Activated CD8-positive, alpha-beta memory T cell treated with anti-CD3 and anti-CD28 coated beads, Interleukin-2, amount 10 ng/mL, durations not matched to agents 7 days and 5 days (primary cell): ENCODE measurements around the gene MYOM1. TPM values are rescaled to one million over a fixed set of nuclear protein-coding genes. Genes with fewer than 3 reads are reported as not detected.

ENCODE experiments used
- ATAC-seq: fragments of 150-1000 bp; cut with Tn5 transposase; one replicate; pipeline ENCODE4 v1.10.0; 2021; ENCODE audit warnings: moderate library complexity
- CTCF ChIA-PET: fragments of 350-600 bp; sonication (Branson Sonifier 250); formaldehyde crosslinking; loops from one replicate; lab custom pipeline; 2021; ENCODE audit warnings: antibody characterized with exemption; lab: Charles Lee
- DNase-seq: peaks from one replicate; pipeline ENCODE4 v3.0.0-alpha.2; 2020
- H3K27ac Mint-ChIP-seq: one replicate; pipeline ENCODE4 v1.8.0; 2021; ENCODE audit warnings: mild to moderate bottlenecking, mixed read lengths
- H3K27me3 Mint-ChIP-seq: one replicate; pipeline ENCODE4 v1.8.0; 2021; ENCODE audit warnings: mixed read lengths
- H3K36me3 Mint-ChIP-seq: one replicate; pipeline ENCODE4 v1.8.0; 2021; ENCODE audit warnings: mild to moderate bottlenecking, mixed read lengths
- H3K4me1 Mint-ChIP-seq: one replicate; pipeline ENCODE4 v1.8.0; 2021; ENCODE audit warnings: mixed read lengths
- H3K4me3 Mint-ChIP-seq: one replicate; pipeline ENCODE4 v1.8.0; 2021; ENCODE audit warnings: mild to moderate bottlenecking, moderate library complexity, mixed read lengths
- H3K9me3 Mint-ChIP-seq: one replicate; pipeline ENCODE4 v1.8.0; 2022; ENCODE audit warnings: low read depth, mixed read lengths
- total RNA-seq, 2 experiments: library from RNA; stranded (reverse); gene quantifications; one replicate each; pipeline ENCODE4 v1.2.3, GENCODE V29; 2021

The MYOM1 gene
- total RNA-seq, 2 experiments from 2014 or later, result 1.6 to 3.8 TPM

DNA sequence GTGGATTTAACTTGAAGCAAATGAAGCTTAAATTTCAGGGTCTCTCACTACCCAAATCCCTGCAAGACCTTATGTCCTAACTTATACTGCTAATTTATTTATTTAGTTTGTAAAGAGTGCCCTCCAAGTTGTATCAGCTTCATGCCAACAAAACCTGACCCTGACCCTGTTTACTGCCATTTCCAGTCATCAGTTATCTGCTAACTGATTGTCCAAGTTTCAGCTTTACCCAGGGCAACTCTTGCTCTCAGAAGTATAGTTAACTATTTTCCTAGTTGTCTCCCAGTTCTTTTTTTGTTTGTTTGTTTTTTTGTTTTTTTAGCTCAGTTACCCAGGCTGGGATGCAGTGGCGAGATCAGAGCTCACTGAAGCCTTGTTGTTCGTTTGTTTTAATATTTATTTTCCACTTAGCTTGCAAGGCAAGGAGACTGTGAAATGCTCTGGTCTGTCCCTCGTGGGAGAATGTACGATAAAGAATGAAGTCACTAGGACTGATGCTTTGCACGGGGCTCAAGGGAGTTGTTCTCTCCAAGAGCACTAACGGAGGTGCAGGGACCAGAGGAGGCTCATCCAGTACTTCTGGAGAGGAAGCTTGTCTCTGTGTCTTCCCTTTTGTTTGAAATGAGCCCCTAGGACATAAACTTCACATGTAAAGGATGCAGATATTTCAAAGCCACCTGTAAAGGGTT is 35.3 kb downstream of the MYOM1 start:
- ATAC-seq (no peak), DNase-seq (no peak)
- peaks cover 2% of the 10 kb centered on the region for H3K4me1 Mint-ChIP-seq
- H3K9me3 Mint-ChIP-seq, result no peaks in the 10 kb centered on the region
- CTCF ChIA-PET, result interaction anchor here (1.1 kb wide), 1 partner anchor 55 kb away, joined by 3 read pairs; no protein-coding TSS in a partner anchor
- no peaks in the 10 kb centered on the region for H3K27me3 Mint-ChIP-seq
- no peaks in the 10 kb centered on the region for H3K36me3 Mint-ChIP-seq
- H3K27ac Mint-ChIP-seq, result no peak overlapping the region
- H3K4me3 Mint-ChIP-seq, result no peak overlapping the region

GRCh38 chr18:3183103-3183717 is 36.6 kb downstream of the MYOM1 start:
- no peak for DNase-seq
- ATAC-seq, result no peak
- no peaks in the 10 kb centered on the region for H3K9me3 Mint-ChIP-seq
- no peaks in the 10 kb centered on the region for H3K27me3 Mint-ChIP-seq
- CTCF ChIA-PET, result no interaction called here
- no peaks in the 10 kb centered on the region for H3K36me3 Mint-ChIP-seq
- H3K27ac Mint-ChIP-seq, result no peak overlapping the region
- no peak overlapping the region for H3K4me3 Mint-ChIP-seq
- peaks cover 2% of the 10 kb centered on the region for H3K4me1 Mint-ChIP-seq

DNA sequence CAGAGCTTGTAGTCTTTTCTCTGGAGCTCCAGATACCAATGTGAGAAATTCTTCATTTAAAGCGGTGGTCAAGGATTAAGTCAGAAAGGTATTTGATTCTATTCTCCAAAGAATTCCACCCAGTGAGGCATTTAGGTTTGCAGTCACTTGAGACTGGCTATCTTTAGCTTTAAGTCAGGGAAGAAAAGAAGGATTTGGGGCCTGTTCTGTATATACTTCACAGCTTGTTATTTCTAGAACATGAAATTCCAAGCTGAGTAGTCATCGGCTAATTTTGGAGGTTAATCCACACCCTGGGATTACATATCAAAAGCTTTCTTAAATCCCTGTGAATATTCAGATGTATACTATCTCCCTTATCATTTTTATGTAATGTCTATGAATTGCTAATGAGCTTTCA is 39.4 kb downstream of the MYOM1 start:
- DNase-seq, result no peak
- Mint-ChIP-seq H3K9me3 (no peaks in the 10 kb centered on the region), H3K27me3 (no peaks in the 10 kb centered on the region), H3K4me1 (no peaks in the 10 kb centered on the region), H3K4me3 (no peak overlapping the region), H3K36me3 (no peaks in the 10 kb centered on the region), H3K27ac (no peak overlapping the region)
- ATAC-seq, result no peak
- CTCF ChIA-PET, result interaction anchor here (0.8 to 1.3 kb wide), 4 partner anchors 15 to 195 kb away, joined by 3 to 4 read pairs (median 3); no protein-coding TSS in a partner anchor

- Mint-ChIP-seq H3K4me3 (no peak overlapping the region), H3K36me3 (no peaks in the 10 kb centered on the region), H3K27me3 (no peaks in the 10 kb centered on the region), H3K4me1 (peaks cover 6% of the 10 kb centered on the region), H3K27ac (no peak overlapping the region), H3K9me3 (no peaks in the 10 kb centered on the region)
- CTCF ChIA-PET, result interaction anchor here (1.3 kb wide), 1 partner anchor 14 kb away, joined by 4 read pairs; no protein-coding TSS in a partner anchor
- ATAC-seq, result no peak
- no peak for DNase-seq
Observed at GRCh38 chr18:3179430-3180089, 40.2 kb downstream of the MYOM1 start.

GRCh38 chr18:3177902-3178687 is 41.7 kb downstream of the MYOM1 start:
- CTCF ChIA-PET, result interaction anchor here (1.2 kb wide), 1 partner anchor 27 kb away, joined by 3 read pairs; no protein-coding TSS in a partner anchor
- Mint-ChIP-seq H3K4me1 (peaks cover 9% of the 10 kb centered on the region), H3K4me3 (no peak overlapping the region)

DNA sequence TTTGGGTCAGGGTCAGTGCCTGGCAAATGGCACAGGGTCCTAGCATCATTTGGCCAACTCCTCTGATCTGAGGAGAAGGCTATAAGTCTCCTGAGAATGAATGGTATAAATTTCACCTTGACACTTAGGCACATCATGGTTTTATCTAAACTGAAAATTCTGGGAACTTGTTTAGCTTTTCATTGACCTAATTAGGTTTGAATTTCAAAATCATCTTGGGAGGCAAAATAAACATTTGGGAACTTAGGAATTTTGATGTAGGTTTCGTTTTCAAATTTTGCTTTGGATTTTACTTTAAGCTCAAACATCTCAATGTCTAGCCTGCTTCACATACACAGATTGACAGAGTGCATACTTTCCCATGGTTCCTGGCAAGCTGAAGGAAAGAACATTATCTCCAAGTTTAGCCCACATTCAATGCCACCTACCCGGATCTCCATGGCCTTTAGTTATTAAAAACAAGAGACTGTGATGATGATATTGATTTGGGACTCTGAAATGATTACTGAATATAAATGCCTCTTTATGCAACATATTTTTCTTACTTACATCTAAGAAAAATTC is 44.5 kb downstream of the MYOM1 start:
- H3K36me3 Mint-ChIP-seq, result no peaks in the 10 kb centered on the region
- H3K27ac Mint-ChIP-seq, result no peak overlapping the region
- ATAC-seq (no peak), DNase-seq (no peak)
- H3K4me3 Mint-ChIP-seq, result no peak overlapping the region
- H3K4me1 Mint-ChIP-seq, result peaks cover 9% of the 10 kb centered on the region
- CTCF ChIA-PET, result interaction anchor here (0.6 to 1.8 kb wide), 3 partner anchors 19 to 71 kb away, joined by 3 to 6 read pairs (median 3); no protein-coding TSS in a partner anchor
- no peaks in the 10 kb centered on the region for H3K27me3 Mint-ChIP-seq
- no peaks in the 10 kb centered on the region for H3K9me3 Mint-ChIP-seq

More at GRCh38 chr18:3177902-3178687, 41.7 kb downstream of the MYOM1 start:
- H3K27me3 Mint-ChIP-seq, result no peaks in the 10 kb centered on the region
- no peaks in the 10 kb centered on the region for H3K36me3 Mint-ChIP-seq
- DNase-seq, result no peak
- no peak for ATAC-seq
- no peaks in the 10 kb centered on the region for H3K9me3 Mint-ChIP-seq
- no peak overlapping the region for H3K27ac Mint-ChIP-seq

DNA sequence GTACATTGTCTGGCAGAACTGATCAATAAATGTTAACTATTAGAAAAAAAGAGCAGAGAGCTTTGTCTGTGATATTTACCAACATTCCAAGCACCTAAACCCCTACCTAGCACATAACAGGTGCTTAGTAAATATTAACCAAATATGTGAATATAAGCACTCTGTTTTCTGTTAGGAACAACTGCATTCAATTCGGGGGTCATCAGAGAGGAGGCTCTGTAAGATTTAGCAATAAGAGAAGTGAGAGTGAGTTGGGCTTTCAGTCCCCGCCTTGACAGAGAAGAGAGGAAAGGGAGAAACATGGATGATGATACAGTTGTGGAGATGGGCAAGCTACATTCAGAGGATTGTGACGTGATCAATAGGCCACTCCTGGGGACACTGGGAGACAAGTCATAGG is 47.7 kb downstream of the MYOM1 start:
- DNase-seq, result no peak
- H3K4me3 Mint-ChIP-seq, result no peak overlapping the region
- no peaks in the 10 kb centered on the region for H3K9me3 Mint-ChIP-seq
- H3K27ac Mint-ChIP-seq, result no peak overlapping the region
- no peaks in the 10 kb centered on the region for H3K27me3 Mint-ChIP-seq
- H3K4me1 Mint-ChIP-seq, result peaks cover 9% of the 10 kb centered on the region
- no peaks in the 10 kb centered on the region for H3K36me3 Mint-ChIP-seq
- CTCF ChIA-PET, result no interaction called here
- ATAC-seq, result no peak

DNA sequence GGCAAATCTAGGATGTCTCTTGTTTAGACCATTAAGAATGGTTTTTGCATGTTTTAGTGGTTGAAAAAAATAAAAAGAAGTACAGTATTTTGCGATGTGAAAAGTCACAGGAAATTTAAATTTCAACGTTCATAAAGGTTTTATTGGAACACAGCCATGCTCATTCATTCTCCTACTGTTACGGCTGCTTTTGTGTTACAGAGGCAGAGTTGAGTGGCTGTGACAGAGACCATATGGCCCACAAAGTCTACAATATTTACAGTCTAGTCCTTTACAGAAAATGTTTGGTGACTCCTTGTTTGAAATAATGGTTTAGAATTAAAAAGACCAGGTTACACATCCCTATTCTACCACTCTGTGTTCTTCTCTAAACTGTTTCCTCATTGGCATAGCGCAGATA is 48.1 kb downstream of the MYOM1 start:
- no peak for ATAC-seq
- no peak overlapping the region for H3K4me3 Mint-ChIP-seq
- no peak overlapping the region for H3K27ac Mint-ChIP-seq
- CTCF ChIA-PET, result no interaction called here
- peaks cover 9% of the 10 kb centered on the region for H3K4me1 Mint-ChIP-seq
- no peaks in the 10 kb centered on the region for H3K36me3 Mint-ChIP-seq
- H3K9me3 Mint-ChIP-seq, result no peaks in the 10 kb centered on the region
- no peak for DNase-seq
- no peaks in the 10 kb centered on the region for H3K27me3 Mint-ChIP-seq

GRCh38 chr18:3170441-3171161 is 49.2 kb downstream of the MYOM1 start:
- no peak for ATAC-seq

DNA sequence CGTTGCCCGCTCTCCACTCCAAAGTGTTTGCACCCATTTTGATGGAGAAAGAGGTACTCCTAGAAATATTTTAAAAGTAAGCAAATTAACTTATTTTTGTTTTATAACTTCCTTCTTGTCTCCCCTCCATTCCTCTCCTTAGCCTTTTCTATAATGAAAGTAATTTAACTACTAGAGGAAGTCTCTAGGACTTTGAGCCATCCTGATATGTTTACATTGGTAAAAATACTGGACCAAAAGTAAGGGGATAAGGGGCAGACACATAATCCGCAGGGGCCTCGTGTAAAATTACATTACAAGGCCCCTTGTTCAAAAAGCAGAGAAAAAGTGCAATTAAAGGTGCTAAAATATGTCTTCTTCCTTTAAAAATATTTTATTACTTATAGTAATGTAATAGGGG is 55.4 kb downstream of the MYOM1 start:
- Mint-ChIP-seq H3K27me3 (no peaks in the 10 kb centered on the region), H3K9me3 (no peaks in the 10 kb centered on the region), H3K36me3 (no peaks in the 10 kb centered on the region), H3K4me3 (no peak overlapping the region), H3K27ac (no peak overlapping the region), H3K4me1 (no peaks in the 10 kb centered on the region)
- no peak for DNase-seq
- ATAC-seq, result no peak
- CTCF ChIA-PET, result no interaction called here

More at GRCh38 chr18:3170441-3171161, 49.2 kb downstream of the MYOM1 start:
- CTCF ChIA-PET, result no interaction called here
- H3K9me3 Mint-ChIP-seq, result no peaks in the 10 kb centered on the region
- no peak overlapping the region for H3K4me3 Mint-ChIP-seq
- H3K36me3 Mint-ChIP-seq, result no peaks in the 10 kb centered on the region
- no peaks in the 10 kb centered on the region for H3K27me3 Mint-ChIP-seq
- peaks cover 9% of the 10 kb centered on the region for H3K4me1 Mint-ChIP-seq
- H3K27ac Mint-ChIP-seq, result no peak overlapping the region
- no peak for DNase-seq

DNA sequence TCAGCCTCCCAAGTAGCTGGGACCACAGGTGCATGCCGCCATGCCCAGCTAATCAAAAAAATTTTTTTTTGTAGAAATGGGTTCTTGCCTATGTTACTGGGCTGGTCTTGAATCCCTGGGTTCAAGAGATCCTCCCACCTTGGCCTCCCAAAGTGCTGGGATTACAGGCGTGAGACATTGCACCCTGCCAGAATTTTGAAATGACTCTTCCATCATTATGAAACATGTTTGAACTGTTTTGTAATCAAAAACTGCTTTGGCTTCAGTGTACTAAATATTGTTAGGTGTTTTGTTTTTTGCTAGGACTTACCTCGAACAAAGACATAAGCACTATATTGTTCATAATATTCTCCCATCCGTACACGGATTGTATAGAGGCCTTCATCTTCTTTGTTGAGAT is 55.8 kb downstream of the MYOM1 start:
- H3K36me3 Mint-ChIP-seq, result no peaks in the 10 kb centered on the region
- H3K27ac Mint-ChIP-seq, result no peak overlapping the region
- no peaks in the 10 kb centered on the region for H3K9me3 Mint-ChIP-seq
- DNase-seq (no peak), ATAC-seq (no peak)
- H3K27me3 Mint-ChIP-seq, result no peaks in the 10 kb centered on the region
- no peaks in the 10 kb centered on the region for H3K4me1 Mint-ChIP-seq
- H3K4me3 Mint-ChIP-seq, result no peak overlapping the region
- CTCF ChIA-PET, result interaction anchor here (1.2 kb wide), 1 partner anchor 12 kb away, joined by 3 read pairs; no protein-coding TSS in a partner anchor

DNA sequence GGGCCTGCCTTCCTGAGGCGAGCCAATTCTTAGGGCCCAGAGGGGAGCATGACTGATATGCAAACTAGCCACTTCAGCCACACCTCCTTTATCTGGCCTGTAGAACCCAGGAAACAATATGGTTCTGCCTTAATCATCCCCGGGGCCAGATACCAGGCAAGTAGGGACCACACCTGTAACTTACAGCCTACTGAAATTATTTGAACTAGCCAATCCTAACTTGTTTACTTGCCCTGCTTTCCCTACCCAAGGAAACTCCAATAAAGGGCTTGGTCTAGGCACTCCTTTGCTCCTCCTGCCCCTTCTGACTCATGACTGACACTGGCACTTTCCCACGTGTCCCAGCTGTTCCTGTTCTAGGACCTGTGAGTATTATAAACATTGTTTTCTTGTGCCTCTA is 57.6 kb downstream of the MYOM1 start:
- CTCF ChIA-PET, result no interaction called here
- no peak for DNase-seq
- H3K9me3 Mint-ChIP-seq, result no peaks in the 10 kb centered on the region
- no peaks in the 10 kb centered on the region for H3K4me1 Mint-ChIP-seq
- no peak for ATAC-seq
- no peak overlapping the region for H3K4me3 Mint-ChIP-seq
- H3K27me3 Mint-ChIP-seq, result no peaks in the 10 kb centered on the region
- no peaks in the 10 kb centered on the region for H3K36me3 Mint-ChIP-seq
- H3K27ac Mint-ChIP-seq, result no peak overlapping the region
